CD4-positive, alpha-beta memory T cell (primary cell): ENCODE measurements around the gene EDEM1. TPM values are rescaled to one million over a fixed set of nuclear protein-coding genes. Genes with fewer than 3 reads are reported as not detected.
A peak's percentile ranks its signal among the peaks of the same experiment; 100 is the strongest.

Source experiments
- CTCF ChIA-PET: fragments of 350-600 bp; sonication (Branson Sonifier 250); formaldehyde crosslinking; loops from one replicate; lab custom pipeline; 2021; ENCODE audit warnings: inconsistent platforms; ENCODE audit not compliant: partially characterized antibody; lab: Charles Lee
- POLR2A ChIA-PET: fragments of 350-600 bp; sonication (Branson Sonifier 250); formaldehyde crosslinking; loops from one replicate; lab custom pipeline; 2021; ENCODE audit not compliant: partially characterized antibody; lab: Charles Lee
- DNase-seq, 5 donors: peaks; one replicate each; pipeline versions ENCODE4 v3.0.0 to v3.0.0-alpha.2; 2020 to 2022; ENCODE audit warnings: mixed read lengths in 1 of 5
- H3K27ac ChIP-seq: one replicate; pipeline ENCODE4 v1.7.0; 2013; ENCODE audit warnings: low read depth, low read length
- H3K27me3 ChIP-seq: 2 replicates; pipeline ENCODE4 v1.7.0; 2013; ENCODE audit warnings: mild to moderate bottlenecking, low read length, moderate library complexity; ENCODE audit not compliant: insufficient read depth
- H3K36me3 ChIP-seq: 2 replicates; pipeline ENCODE4 v1.7.0; 2013; ENCODE audit warnings: mild to moderate bottlenecking, low read length, moderate library complexity; ENCODE audit not compliant: insufficient read depth
- H3K4me1 ChIP-seq: 2 replicates; pipeline ENCODE4 v1.7.0; 2013; ENCODE audit warnings: mild to moderate bottlenecking, low read length, moderate library complexity; ENCODE audit not compliant: insufficient read depth
- H3K4me3 ChIP-seq, 2 donors: one replicate each; pipeline ENCODE4 v1.7.0; 2013; ENCODE audit warnings: low read length in 2 of 2, mild to moderate bottlenecking in 1 of 2
- H3K9me3 ChIP-seq, 2 donors: one replicate each; pipeline ENCODE4 v1.7.0; 2013; ENCODE audit warnings: low read length in 2 of 2, control low read depth in 1 of 2; ENCODE audit not compliant: control insufficient read depth in 1 of 2
- H3K27ac Mint-ChIP-seq, 7 donors: one replicate each; pipeline ENCODE4 v1.8.0; 2020 to 2021; ENCODE audit warnings: mixed read lengths in 7 of 7, mild to moderate bottlenecking in 6 of 7, inconsistent platforms in 3 of 7, moderate library complexity in 3 of 7
- H3K27me3 Mint-ChIP-seq, 2 donors: one replicate each; pipeline ENCODE4 v1.8.0; 2020 to 2021; ENCODE audit warnings: mixed read lengths in 2 of 2
- H3K36me3 Mint-ChIP-seq, 2 donors: one replicate each; pipeline ENCODE4 v1.8.0; 2020 to 2021; ENCODE audit warnings: mixed read lengths in 2 of 2, inconsistent platforms in 1 of 2, mild to moderate bottlenecking in 1 of 2
- H3K4me1 Mint-ChIP-seq, 4 donors: one replicate each; pipeline ENCODE4 v1.8.0; 2020 to 2021; ENCODE audit warnings: mixed read lengths in 4 of 4, mild to moderate bottlenecking in 1 of 4
- H3K4me3 Mint-ChIP-seq, 8 donors: one replicate each; pipeline ENCODE4 v1.8.0; 2020 to 2021; ENCODE audit warnings: mixed read lengths in 8 of 8, mild to moderate bottlenecking in 7 of 8, moderate library complexity in 6 of 8, inconsistent platforms in 3 of 8
- H3K9me3 Mint-ChIP-seq, 8 donors: one replicate each; pipeline ENCODE4 v1.8.0; 2020 to 2021; ENCODE audit warnings: mixed read lengths in 8 of 8, mild to moderate bottlenecking in 5 of 8, inconsistent platforms in 3 of 8, moderate library complexity in 1 of 8
- intact Hi-C: fragments of 100-400 bp; cut with micrococcal nuclease; formaldehyde crosslinking; loops from one replicate; pipeline ENCODE4 v1.15.1; 2023
- polyA plus RNA-seq, 2 donors: library from polyadenylated mRNA; unstranded; fragments of 300-500 nt; fragmentation: Illumina TruSeq; gene quantifications; one replicate each; pipeline ENCODE4 v1.2.3, GENCODE V29; 2021
- total RNA-seq, 2 experiments: library from RNA; stranded (reverse); gene quantifications; one replicate each; pipeline ENCODE4 v1.2.3, GENCODE V29; 2021

EDEM1 gene
- total and polyA plus RNA-seq, 4 experiments from 2014 or later, result 42.4 to 153 (median 99.4) TPM

GRCh38 chr3:5202222-5202621 is 14.7 kb downstream of the EDEM1 start:
- no peak for DNase-seq
- intact Hi-C loops, result no loop called here
- peaks cover 26 to 47% (median 38%) of the 10 kb centered on the region in 4 donors for H3K4me1 Mint-ChIP-seq
- H3K36me3 ChIP-seq, result peaks cover 58% of the 10 kb centered on the region
- H3K9me3 Mint-ChIP-seq, result peaks cover 0 to 2% (median 0%) of the 10 kb centered on the region in 8 donors
- CTCF ChIA-PET, result no interaction called here
- no peak overlapping the region for H3K4me3 Mint-ChIP-seq
- peak overlapping the region; percentile 18 to 86 (median 68) for H3K27ac Mint-ChIP-seq
- H3K27me3 Mint-ChIP-seq, result no peaks in the 10 kb centered on the region
- no peak overlapping the region for H3K27ac ChIP-seq
- POLR2A ChIA-PET, result interaction anchor here (8.4 kb wide), 1 partner anchor 15 kb away, joined by 206 read pairs; the partner anchor contains the start of gene EDEM1
- H3K27me3 ChIP-seq, result no peaks in the 10 kb centered on the region
- peaks cover 35% of the 10 kb centered on the region for H3K4me1 ChIP-seq
- H3K9me3 ChIP-seq, result no peaks in the 10 kb centered on the region
- H3K36me3 Mint-ChIP-seq, result peaks cover 67 to 77% of the 10 kb centered on the region in 2 donors
- H3K4me3 ChIP-seq, result no peak overlapping the region

- intact Hi-C loops, result no loop called here
- H3K27me3 ChIP-seq, result no peaks in the 10 kb centered on the region
- peak overlapping the region; percentile 18 to 77 (median 72) for H3K27ac Mint-ChIP-seq
- peaks cover 3 to 23% (median 10%) of the 10 kb centered on the region in 4 donors for H3K4me1 Mint-ChIP-seq
- no peak overlapping the region for H3K4me3 ChIP-seq
- peaks cover 4% of the 10 kb centered on the region for H3K4me1 ChIP-seq
- H3K9me3 Mint-ChIP-seq, result no peaks in the 10 kb centered on the region
- H3K27me3 Mint-ChIP-seq, result no peaks in the 10 kb centered on the region
- H3K27ac ChIP-seq, result no peak overlapping the region
- H3K4me3 Mint-ChIP-seq, result no peak overlapping the region
- H3K36me3 ChIP-seq, result peaks cover 89% of the 10 kb centered on the region
- ChIA-PET POLR2A (interaction anchor here (1.2 to 1.5 kb wide), 2 partner anchors 14 to 17 kb away, joined by 3 to 5 read pairs; no protein-coding TSS in a partner anchor), CTCF (no interaction called here)
- H3K9me3 ChIP-seq, result no peaks in the 10 kb centered on the region
- DNase-seq, result no peak
- H3K36me3 Mint-ChIP-seq, result peaks cover 81 to 83% of the 10 kb centered on the region in 2 donors
These were observed 17.8 kb downstream of the EDEM1 start for GRCh38 chr3:5205165-5205941.

GRCh38 chr3:5210926-5211325 is 23.4 kb downstream of the EDEM1 start:
- intact Hi-C loops, result no loop called here
- H3K36me3 Mint-ChIP-seq, result peaks cover 93 to 94% of the 10 kb centered on the region in 2 donors
- peaks cover 95% of the 10 kb centered on the region for H3K36me3 ChIP-seq
- POLR2A ChIA-PET, result no interaction called here
- H3K4me3 ChIP-seq, result no peak overlapping the region
- H3K27me3 Mint-ChIP-seq, result no peaks in the 10 kb centered on the region
- CTCF ChIA-PET, result no interaction called here
- H3K27ac ChIP-seq, result no peak overlapping the region
- H3K27ac Mint-ChIP-seq, result peak overlapping the region in 3 of 7 donors; percentile 5 to 47 (median 25)
- H3K27me3 ChIP-seq, result no peaks in the 10 kb centered on the region
- no peaks in the 10 kb centered on the region for H3K9me3 ChIP-seq
- no peak for DNase-seq
- H3K9me3 Mint-ChIP-seq, result no peaks in the 10 kb centered on the region
- peaks cover 0 to 12% (median 6%) of the 10 kb centered on the region in 4 donors for H3K4me1 Mint-ChIP-seq
- H3K4me3 Mint-ChIP-seq, result no peak overlapping the region
- H3K4me1 ChIP-seq, result no peaks in the 10 kb centered on the region

GRCh38 chr3:5212628-5213573 is 25.4 kb downstream of the EDEM1 start:
- Mint-ChIP-seq H3K4me1 (peaks cover 6 to 12% (median 7%) of the 10 kb centered on the region in 4 donors), H3K4me3 (no peak overlapping the region), H3K27me3 (no peaks in the 10 kb centered on the region), H3K27ac (peak overlapping the region; percentile 2 to 86 (median 68)), H3K36me3 (peaks cover 86 to 93% of the 10 kb centered on the region in 2 donors), H3K9me3 (no peaks in the 10 kb centered on the region)
- CTCF ChIA-PET, result interaction anchor here (0.6 to 1.2 kb wide), 2 partner anchors 14 to 93 kb away, joined by 3 to 4 read pairs; no protein-coding TSS in a partner anchor
- Histone ChIP-seq H3K36me3 (peaks cover 93% of the 10 kb centered on the region), H3K27me3 (no peaks in the 10 kb centered on the region), H3K4me3 (no peak overlapping the region), H3K27ac (no peak overlapping the region), H3K4me1 (no peaks in the 10 kb centered on the region), H3K9me3 (no peaks in the 10 kb centered on the region)
- no peak for DNase-seq
- intact Hi-C loops, result no loop called here
- POLR2A ChIA-PET, result interaction anchor here (0.7 to 1.2 kb wide), 2 partner anchors 21 to 25 kb away, joined by 3 to 5 read pairs; partner anchors contain the start of gene EDEM1

GRCh38 chr3:5213574-5213966 is 26.1 kb downstream of the EDEM1 start:
- Mint-ChIP-seq H3K4me3 (no peak overlapping the region), H3K36me3 (peaks cover 83 to 93% of the 10 kb centered on the region in 2 donors), H3K27ac (peak overlapping the region in 6 of 7 donors; percentile 52 to 84 (median 70)), H3K9me3 (no peaks in the 10 kb centered on the region), H3K4me1 (peaks cover 6 to 8% (median 8%) of the 10 kb centered on the region in 4 donors), H3K27me3 (no peaks in the 10 kb centered on the region)
- Histone ChIP-seq H3K4me3 (no peak overlapping the region), H3K27ac (no peak overlapping the region), H3K4me1 (no peaks in the 10 kb centered on the region), H3K27me3 (no peaks in the 10 kb centered on the region), H3K9me3 (no peaks in the 10 kb centered on the region), H3K36me3 (peaks cover 90% of the 10 kb centered on the region)
- DNase-seq, result no peak
- intact Hi-C loops, result no loop called here
- POLR2A ChIA-PET, result interaction anchor here (1.2 kb wide), 1 partner anchor 26 kb away, joined by 5 read pairs; the partner anchor contains the start of gene EDEM1
- CTCF ChIA-PET, result interaction anchor here (0.6 kb wide), 1 partner anchor 94 kb away, joined by 3 read pairs; no protein-coding TSS in a partner anchor

GRCh38 chr3:5214352-5214751 is 26.8 kb downstream of the EDEM1 start:
- intact Hi-C loops, result no loop called here
- no peak for DNase-seq
- Mint-ChIP-seq H3K4me3 (no peak overlapping the region), H3K36me3 (peaks cover 80 to 93% of the 10 kb centered on the region in 2 donors), H3K27ac (peak overlapping the region in 6 of 7 donors; percentile 7 to 81 (median 58)), H3K4me1 (peaks cover 6 to 8% (median 7%) of the 10 kb centered on the region in 4 donors), H3K9me3 (no peaks in the 10 kb centered on the region), H3K27me3 (no peaks in the 10 kb centered on the region)
- Histone ChIP-seq H3K4me1 (no peaks in the 10 kb centered on the region), H3K4me3 (no peak overlapping the region), H3K27ac (no peak overlapping the region), H3K36me3 (peaks cover 89% of the 10 kb centered on the region), H3K9me3 (no peaks in the 10 kb centered on the region), H3K27me3 (no peaks in the 10 kb centered on the region)
- CTCF ChIA-PET, result no interaction called here
- POLR2A ChIA-PET, result no interaction called here
